Measurements from ENCODE around the gene ZFP57. TPM values are rescaled to one million over a fixed set of nuclear protein-coding genes. Genes with fewer than 3 reads are reported as not detected.

The ZFP57 gene
- total and polyA plus RNA-seq, 10 of the 15 experiments (the other 5 are each of a cell fraction or from before 2014, with no cell fraction given) = not detected

GRCh38 chr6:29724937-29725869, 44.3 kb upstream of the ZFP57 start (continued):
- TF ChIP-seq ZBTB11 (CRISPR knock-in tag; IDR thresholded peaks at IDR 0.05) (no peak), RELA (IDR thresholded peaks at IDR 0.05; ENCODE audit: borderline replicate concordance, partially characterized antibody) (no peak), BHLHE40 (IDR thresholded peaks at IDR 0.05; ENCODE audit: borderline replicate concordance in 1 of 2, low read depth in 2 of 2, low read length in 1 of 2) (no peak), ZNF274 (IDR thresholded peaks at IDR 0.05; ENCODE audit: insufficient read depth, insufficient read length) (no peak), BACH1 (IDR thresholded peaks at IDR 0.05; ENCODE audit: borderline replicate concordance) (no peak), ZNF622 (IDR thresholded peaks at IDR 0.05) (no peak), EED (IDR thresholded peaks at IDR 0.05; ENCODE audit: low read depth) (no peak), RFX5 (IDR thresholded peaks at IDR 0.05; ENCODE audit: low read depth, low read length) (no peak), HDGF (IDR thresholded peaks at IDR 0.05) (no peak), EP300 (IDR thresholded peaks at IDR 0.05; ENCODE audit: borderline replicate concordance in 1 of 2, control insufficient read depth in 1 of 2, low read depth in 2 of 2, low read length in 2 of 2) (no peak), POLR2AphosphoS2 (IDR thresholded peaks at IDR 0.05; ENCODE audit: low read depth, low read length) (peak; percentile 59), SP1 (IDR thresholded peaks at IDR 0.05; ENCODE audit: low read depth, low read length) (no peak)
